RPMI7951 (cell line): Measurements from ENCODE around the gene GOLGA6L6. TPM values are rescaled to one million over a fixed set of nuclear protein-coding genes. Genes with fewer than 3 reads are reported as not detected.
"Not testable (repeated sequence)": the region's sequence is repeated elsewhere in the genome, so short reads cannot be mapped to it uniquely, and the experiment has no call there.

ENCODE experiments used
- DNase-seq: peaks from one replicate; pipeline ENCODE4 v3.0.0-alpha.2; 2012; ENCODE audit warnings: low read depth
- total RNA-seq: library from RNA; depleted of rRNA; stranded (reverse); fragments of >200 nt; shearing (Covaris generic); gene quantifications from 2 replicates; pipeline ENCODE4 v1.2.3, GENCODE V29; 2014; rRNA removed

Gene GOLGA6L6, protein sequence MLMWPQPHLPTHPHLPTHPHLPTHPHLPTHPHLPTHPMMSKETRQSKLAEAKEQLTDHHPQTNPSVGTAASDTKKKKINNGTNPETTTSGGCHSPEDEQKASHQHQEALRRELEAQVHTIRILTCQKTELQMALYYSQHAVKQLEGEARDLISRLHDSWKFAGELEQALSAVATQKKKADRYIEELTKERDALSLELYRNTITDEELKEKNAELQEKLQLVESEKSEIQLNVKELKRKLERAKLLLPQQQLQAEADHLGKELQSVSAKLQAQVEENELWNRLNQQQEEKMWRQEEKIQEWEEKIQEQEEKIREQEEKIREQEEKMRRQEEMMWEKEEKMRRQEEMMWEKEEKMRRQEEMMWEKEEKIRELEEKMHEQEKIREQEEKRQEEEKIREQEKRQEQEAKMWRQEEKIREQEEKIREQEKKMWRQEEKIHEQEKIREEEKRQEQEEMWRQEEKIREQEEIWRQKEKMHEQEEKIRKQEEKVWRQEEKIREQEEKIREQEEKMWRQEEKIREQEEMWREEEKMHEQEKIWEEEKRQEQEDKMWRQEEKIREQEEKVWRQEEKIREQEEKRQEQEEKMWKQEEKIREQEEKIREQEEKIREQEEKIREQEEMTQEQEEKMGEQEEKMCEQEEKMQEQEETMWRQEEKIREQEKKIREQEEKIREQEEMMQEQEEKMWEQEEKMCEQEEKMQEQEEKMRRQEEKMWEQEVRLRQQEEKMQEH
- not detected in 2 replicates for total RNA-seq

DNA sequence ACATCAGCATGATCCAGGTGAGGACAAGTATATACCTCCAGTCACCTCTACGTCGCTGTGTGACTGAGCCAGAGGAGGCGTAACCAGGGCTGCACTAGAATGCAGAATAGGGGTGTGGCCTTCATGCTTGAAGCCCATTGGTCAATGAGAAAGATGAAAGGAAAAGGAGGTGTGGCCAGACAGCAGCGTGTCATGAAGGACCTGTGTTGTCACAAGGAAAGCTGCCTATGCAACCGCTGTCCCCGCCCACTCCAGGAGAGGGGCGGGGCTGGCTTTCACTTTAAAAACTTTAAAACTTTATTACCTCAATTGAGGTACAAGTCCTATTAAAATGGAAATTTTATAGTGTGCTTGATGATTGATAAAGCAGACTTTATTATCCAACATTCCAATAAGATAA, at the start of gene GOLGA6L6:
Gene GOLGA6L6 (minus strand): TSS at position 101 of the 400 bp plus-strand sequence. CDS start 91 bp downstream, at position 10.
- DNase-seq = not testable (repeated sequence)

DNA sequence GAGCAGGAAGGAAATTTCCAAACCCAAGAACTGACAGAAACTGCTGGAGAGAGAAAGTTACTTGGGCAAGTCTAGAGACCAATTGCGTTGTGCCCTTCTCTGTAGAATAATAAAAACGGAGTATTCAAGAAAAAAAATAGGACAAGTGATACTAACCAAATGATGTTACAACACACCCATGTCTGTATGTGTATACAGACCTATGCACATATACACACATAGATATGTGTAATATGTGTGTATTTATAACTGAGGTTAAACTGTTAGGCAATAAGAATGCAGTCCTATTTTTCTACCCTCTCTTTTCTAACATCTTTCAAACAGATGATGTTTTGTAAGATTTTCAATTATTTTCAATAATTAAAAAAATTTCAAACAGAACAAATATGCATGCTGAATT, 48.5 kb upstream of the GOLGA6L6 start:
- DNase-seq = not testable (repeated sequence)

DNA sequence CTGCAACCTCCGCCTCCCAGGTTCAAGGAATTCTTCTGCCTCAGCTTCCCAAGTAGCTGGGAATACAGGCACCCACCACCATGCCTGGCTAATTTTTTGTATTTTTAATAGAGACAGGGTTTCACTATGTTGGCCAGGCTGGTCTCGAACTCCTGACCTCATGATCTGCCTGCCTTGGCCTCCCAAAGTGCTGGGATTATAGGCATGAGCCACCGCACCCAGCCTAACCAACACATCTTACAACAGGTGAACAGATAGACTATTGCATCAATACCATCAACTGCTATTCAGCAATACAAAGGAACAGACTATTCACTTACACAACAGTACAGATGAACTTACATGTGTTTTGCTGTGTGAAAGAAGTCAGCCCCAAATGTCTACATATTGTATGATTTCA, 45.2 kb upstream of the GOLGA6L6 start:
- not testable (repeated sequence) for DNase-seq

DNA sequence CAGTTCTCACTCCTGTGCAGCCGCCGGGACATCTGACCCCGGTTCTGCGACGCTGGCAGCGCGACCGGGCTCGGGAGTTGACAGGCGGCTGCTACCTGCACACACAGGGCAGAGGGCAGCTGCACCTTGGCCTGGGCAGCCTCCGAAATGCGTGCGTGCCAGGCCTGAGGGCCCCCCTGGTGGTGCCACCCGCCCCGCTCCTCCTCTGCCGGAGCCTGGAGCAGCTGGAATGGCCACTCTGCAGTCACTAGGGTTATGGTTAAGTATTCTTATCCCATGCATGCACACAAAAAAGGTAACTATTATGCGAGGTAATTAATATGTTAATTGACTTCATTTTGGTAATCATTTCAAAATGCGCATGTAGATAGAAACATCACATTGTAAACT, 41.1 kb upstream of the GOLGA6L6 start:
- DNase-seq = not testable (repeated sequence)

DNA sequence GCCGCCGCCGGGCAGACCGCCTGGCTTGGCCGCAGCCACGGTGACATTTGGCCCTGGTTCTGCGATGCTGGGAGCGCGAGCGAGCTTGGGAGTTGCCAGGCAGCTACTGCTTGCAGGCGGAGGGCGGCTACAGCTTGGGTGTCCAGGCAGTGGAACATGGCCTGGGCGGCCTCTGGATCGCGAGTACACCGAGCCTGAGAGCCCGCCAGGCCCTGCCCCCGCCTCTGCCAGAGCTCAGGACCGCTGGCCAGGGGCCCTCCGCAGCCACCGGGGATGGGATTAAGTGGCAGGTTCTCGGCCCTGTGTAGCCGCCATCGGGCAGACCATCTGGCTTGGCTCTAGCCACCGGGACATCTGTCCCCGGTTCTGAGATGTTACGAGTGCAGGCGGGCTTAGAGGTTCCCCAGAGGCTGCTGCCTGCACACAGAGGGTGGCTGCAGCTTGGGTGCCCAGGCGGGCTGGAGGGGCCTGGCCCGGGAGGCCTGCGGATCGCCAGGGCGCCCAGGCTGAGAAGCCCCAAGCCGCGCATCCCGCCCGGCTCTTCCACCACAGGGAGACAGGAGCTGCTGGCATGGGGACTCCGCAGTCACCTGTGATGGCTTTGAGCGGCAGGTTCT, 40.6 kb upstream of the GOLGA6L6 start:
- not testable (repeated sequence) for DNase-seq

DNA sequence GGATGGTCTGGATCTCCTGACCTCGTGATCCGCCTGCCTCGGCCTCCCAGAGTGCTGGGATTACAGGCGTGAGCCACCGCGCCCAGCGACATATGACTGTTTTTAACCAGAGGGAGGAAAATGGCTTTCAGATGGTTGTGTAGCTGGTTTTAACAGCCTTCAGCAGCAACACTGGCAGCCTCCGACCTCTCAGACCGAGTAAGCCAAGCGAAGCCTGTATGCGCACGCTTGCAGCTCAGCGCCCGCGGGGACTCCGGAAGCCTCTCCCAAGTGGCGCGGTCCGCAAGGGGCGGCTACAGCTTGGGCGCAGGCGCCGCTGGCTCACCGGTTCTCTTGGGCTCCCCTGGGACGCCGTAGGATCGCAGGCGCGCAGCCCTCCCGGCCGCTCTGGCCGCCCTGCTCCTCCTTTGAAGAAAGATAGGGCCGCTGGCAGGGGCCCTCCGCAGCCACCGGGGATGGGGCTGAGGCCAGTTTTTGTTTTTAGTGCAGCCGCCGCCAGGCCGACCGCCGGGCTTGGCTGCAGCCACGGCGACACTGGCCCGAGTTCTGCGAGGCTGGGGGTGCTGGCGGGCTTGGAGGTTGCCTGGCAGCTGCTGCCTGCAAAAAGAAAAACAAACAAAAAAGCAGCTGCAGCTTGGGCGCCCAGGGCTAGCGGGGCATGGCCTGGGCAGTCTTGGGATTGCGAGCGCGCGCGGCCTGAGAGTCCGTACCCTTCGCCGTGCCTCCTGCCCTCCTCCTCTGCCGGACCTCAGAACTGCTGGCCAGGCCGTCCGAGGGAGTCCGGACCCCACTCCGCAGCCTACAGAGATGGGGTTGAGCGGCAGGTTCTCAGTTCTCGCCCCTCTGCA, 39.9 kb upstream of the GOLGA6L6 start:
- peak; percentile 16 for DNase-seq

DNA sequence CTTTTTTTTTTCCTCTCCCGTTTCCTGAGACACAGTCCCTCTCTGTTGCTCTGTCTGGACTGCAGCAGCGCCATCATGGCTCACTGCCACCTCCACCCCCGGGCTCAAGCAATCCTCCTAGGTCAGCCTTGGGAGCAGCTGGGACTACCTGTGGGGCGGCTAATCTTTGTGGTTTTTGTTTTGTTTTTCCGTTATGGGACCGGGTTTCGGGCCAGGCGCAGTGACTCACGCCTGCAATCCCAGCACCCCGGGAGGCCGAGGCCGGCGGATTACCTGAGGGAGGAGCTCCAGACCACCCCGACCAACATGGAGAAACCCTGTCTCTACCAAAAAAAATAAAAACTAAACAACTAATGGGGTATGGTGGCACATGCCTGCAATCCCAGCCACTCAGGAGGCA, 38.1 kb upstream of the GOLGA6L6 start:
- DNase-seq = not testable (repeated sequence)

DNA sequence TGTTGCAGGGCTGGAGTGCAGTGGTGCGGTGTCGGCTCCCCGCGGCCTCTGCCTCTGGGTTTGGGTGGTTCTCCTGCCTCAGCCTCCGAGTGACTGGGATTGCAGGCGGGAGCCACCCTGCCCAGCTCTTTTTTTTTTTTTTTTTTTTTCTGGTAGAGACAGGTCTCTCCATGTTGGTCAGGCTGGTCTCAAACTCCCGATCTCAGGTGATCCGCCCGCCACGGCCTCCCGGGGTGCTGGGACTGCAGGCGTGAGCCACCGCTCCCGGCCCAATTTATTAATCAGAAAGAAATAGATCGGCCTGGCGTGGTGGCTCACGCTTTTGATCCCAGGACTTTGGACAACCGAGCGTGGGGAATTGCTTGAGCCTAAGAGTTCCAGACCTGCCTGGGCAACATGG, 9.7 kb upstream of the GOLGA6L6 start:
- DNase-seq = not testable (repeated sequence)

DNA sequence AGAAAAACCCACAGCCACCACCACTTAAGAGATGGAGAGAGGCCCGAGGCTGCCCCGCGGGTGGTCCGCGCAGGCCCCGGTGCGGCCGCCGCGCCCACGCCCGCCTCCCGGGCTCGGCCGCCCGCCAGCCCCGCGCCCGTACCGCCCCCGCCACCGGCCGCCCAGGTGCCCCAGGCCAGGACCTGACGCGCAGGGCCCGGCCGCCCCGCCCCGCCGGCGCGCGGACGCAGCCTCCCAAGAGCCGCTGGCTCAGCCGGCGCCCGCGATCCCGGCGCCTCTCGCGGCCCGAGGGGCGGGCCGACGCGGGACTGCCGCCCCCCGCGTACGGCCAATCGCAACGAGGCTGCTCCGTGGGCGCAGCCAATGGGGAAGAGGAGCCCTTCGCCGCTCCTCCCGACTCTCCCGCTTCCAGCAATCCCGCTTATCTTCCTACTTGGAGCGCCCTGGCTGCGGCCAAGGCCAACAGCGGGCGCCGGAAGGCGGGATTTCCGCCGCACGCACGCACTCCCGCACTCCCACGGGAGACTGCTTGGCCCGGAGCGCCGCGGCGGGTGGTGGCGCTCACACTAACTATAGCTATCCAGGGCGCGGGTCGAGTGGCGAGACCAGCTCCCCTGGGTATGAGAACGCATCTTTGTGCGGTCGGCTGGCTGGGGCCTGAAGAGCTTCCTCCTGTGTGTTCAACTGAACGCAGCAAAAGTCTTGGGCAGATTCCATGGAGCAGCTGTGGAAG, 35.5 kb downstream of the GOLGA6L6 start:
- DNase-seq = not testable (repeated sequence)

DNA sequence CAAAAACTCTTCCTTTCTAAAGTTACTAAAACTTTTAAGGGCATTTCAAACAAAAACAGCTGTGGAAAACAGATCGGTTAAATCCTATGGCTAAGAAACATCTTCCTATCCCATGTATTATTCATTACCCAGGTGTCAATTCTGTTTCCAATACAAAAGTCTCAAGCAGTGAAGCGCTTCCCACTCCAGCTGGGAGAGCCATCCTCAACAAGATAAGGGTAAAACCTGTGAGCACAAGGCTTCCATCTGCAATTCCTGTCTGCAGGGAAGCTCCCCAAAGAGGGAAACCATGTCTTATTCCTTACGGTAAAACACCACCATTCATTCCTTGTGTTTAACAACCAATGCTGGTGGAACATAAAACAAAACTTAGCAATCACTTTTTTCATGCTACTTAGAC, 38.8 kb downstream of the GOLGA6L6 start:
- DNase-seq = not testable (repeated sequence)

DNA sequence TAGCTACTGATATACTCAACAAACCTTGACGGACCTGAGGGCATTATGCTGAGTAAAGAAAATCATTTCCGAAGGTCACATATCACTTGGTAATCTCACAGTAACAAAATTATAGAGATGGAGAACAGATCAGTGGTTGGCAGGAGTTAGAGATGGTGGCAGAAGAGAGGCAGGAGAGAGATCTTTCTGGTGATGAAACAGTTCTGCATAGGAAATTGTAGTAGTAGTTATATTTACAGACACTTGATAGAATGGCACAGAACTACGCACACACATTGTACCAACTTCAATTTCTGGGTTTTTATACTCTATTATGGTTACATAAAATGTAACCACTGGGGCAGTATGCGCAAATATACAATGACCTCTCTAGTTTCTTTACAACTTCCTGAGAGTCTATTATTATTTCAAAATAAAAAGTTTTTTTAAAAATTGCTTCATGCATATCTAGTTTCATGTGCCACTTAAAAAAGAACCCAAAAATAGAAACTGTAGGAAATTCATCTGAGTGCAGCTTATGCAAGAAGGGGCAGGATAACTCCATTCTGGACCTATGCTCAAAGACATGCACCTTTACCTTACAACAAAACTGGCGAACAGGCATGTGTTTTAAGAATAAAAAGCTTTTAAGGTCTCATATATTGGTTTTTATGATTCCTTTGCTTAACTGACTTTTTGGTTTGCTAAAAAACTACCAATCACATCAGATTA, 39.9 kb downstream of the GOLGA6L6 start:
- DNase-seq = not testable (repeated sequence)

DNA sequence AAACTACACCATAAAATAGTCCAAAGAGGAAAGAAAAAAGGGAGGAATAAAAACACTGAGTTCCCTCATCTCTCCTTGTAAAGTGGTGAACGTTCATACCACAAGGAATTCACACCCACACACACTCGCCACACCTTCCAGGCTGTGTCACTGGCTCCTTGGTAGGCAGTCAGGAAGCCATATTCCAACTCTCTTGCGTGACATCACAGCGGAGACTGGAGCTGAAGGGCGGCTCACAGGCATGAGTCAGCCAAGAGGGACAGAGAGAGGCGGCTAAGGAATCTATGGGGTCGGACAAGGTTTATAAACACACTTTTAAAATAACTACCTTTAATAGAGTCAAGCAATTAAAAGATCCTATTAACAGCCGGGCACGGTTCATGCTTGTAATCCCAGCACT, 43.8 kb downstream of the GOLGA6L6 start:
- DNase-seq = peak; percentile 0

DNA sequence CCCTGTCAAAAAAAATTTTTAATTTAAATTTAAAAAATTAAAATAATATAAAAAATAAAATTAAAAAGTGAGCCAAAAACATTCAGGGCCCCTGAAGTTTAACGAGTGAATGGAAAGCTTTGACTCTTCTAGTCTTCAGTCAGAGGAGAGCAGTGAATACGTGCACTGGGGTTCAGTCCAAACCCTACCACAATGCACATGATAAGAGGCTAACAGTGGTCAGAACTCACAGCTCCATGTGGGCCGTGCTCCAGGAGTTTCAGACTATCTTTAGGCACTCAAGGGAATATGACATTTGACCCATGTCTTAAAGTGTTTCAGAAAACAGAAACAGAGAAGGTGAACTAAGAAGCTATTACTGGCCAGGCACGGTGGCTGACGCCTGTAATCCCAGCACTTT, 48.6 kb downstream of the GOLGA6L6 start:
- not testable (repeated sequence) for DNase-seq

DNA sequence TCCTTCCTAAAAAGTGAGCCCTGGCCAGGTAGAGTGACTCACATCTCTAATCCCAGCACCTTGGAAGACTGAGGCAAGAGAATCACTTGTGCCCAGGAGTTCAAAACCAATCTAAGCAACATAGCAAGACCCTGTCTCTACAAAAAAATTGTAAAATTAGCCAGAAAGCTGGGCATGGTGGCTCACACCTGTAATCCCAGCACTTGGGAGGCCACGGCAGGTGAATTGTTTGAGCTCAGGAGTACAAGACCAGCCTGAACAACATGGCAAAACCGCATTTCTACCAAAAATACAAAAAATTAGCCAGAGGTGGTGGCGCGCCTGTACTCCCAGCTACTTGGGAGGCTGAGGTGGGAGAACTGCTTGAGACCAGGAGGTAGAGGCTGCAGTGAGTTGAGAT, 49.0 kb downstream of the GOLGA6L6 start:
- DNase-seq = not testable (repeated sequence)

DNA sequence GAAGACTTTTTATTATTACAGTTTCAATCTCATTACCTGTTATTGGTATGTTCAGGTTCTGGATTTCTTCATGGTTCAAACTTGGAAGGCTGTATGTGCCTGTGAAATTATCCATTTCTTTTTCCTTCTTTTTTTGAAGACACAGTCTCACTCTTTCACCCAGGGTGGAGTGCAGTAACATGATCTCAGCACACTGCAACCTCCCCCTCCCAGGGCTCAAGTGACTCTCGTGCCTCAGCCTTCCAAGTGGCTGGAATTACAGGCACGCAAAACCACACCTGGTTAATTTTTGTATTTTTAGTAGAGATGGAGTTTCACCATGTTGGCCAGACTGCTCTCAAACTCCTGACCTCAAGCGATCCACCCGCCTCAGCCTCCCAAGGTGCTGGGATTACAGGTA, 52.3 kb downstream of the GOLGA6L6 start:
- not testable (repeated sequence) for DNase-seq
